HepG2 (cell line): ENCODE data around the gene PPP1R9B. TPM values are rescaled to one million over a fixed set of nuclear protein-coding genes. Genes with fewer than 3 reads are reported as not detected.

Experiments
- ATAC-seq: fragments of 200-7000 bp; cut with Tn5 transposase; 3 replicates; pipeline ENCODE4 v1.9.1; 2020; ENCODE audit warnings: mild to moderate bottlenecking, moderate library complexity
- BruUV-seq: library from RNA; stranded (reverse); fragments of 400-500 nt; replicated peaks from 2 replicates; lab custom pipeline; 2021; lab: Mats Ljungman, UMichigan
- CTCF ChIA-PET: fragments of 300-600 bp; formaldehyde crosslinking; extraction: SDS; loops from one replicate; lab custom pipeline; 2021; ENCODE audit warnings: low total read pairs, inconsistent platforms, low intra/inter-chr PET ratio; lab: Yijun Ruan, JAX
- POLR2A ChIA-PET: fragments of 350-600 bp; sonication (Branson Sonifier 250); formaldehyde crosslinking; loops from one replicate; lab custom pipeline; 2020; ENCODE audit warnings: antibody characterized with exemption, inconsistent platforms; lab: Yijun Ruan, JAX
- DNase-seq: peaks from one replicate; pipeline ENCODE4 v3.0.0-alpha.2; 2015; ENCODE audit warnings: low spot score
- FAIRE-seq: peaks from 3 replicates; lab custom pipeline; 2011; peaks lifted over from hg19 to GRCh38; lab: Jason Lieb, UNC
- H2AFZ ChIP-seq: one replicate; pipeline ENCODE4 v1.6.1; 2011; ENCODE audit warnings: low read length, inconsistent platforms
- H3K27ac ChIP-seq: fragments of 300-600 bp; 3 replicates; pipeline ENCODE4 v1.8.0; 2011; ENCODE audit warnings: mixed run types, mild to moderate bottlenecking, mixed read lengths, low read length, inconsistent platforms; ENCODE audit not compliant: insufficient read depth; ENCODE audit errors: extremely low read length
- H3K27me3 ChIP-seq, 2 experiments: fragments of 200-600 bp in 1 of 2; 2 replicates in 1 of 2; 3 replicates in 1 of 2; pipeline versions ENCODE4 v1.6.0 to v1.8.0; 2011; ENCODE audit warnings: low read length in 2 of 2, mild to moderate bottlenecking in 2 of 2, moderate library complexity in 2 of 2, inconsistent platforms in 1 of 2; ENCODE audit not compliant: insufficient read depth in 2 of 2, control insufficient read depth in 1 of 2
- H3K36me3 ChIP-seq, 2 experiments: fragments of 200-600 bp in 1 of 2; replicated peaks in 1 of 2; 2 replicates in 1 of 2; 3 replicates in 1 of 2; pipeline versions ENCODE4 v1.5.1 to v1.8.0; 2011; ENCODE audit warnings: low read length in 2 of 2, inconsistent platforms in 1 of 2; ENCODE audit not compliant: insufficient read depth in 2 of 2, control insufficient read depth in 1 of 2
- H3K4me1 ChIP-seq: 2 replicates; pipeline ENCODE4 v1.5.1; 2012; ENCODE audit warnings: low read length, inconsistent platforms; ENCODE audit not compliant: insufficient read depth
- H3K4me2 ChIP-seq: 2 replicates; pipeline ENCODE4 v1.6.0; 2011; ENCODE audit warnings: low read depth, low read length, inconsistent platforms
- H3K4me3 ChIP-seq, 3 experiments: fragments of 200-600 bp in 1 of 3; sonication (generic), shearing (Covaris generic) in 1 of 3; replicated peaks in 1 of 3; 2 replicates each; pipeline ENCODE4 v1.5.1; 2011 to 2016; ENCODE audit warnings: low read length in 3 of 3, inconsistent platforms in 2 of 3, low read depth in 2 of 3, mild to moderate bottlenecking in 2 of 3, control low read depth in 1 of 3, mixed read lengths in 1 of 3; ENCODE audit not compliant: insufficient read depth in 1 of 3
- H3K79me2 ChIP-seq: one replicate; pipeline ENCODE4 v1.6.1; 2011; ENCODE audit warnings: low read length, inconsistent platforms; ENCODE audit not compliant: insufficient read depth
- H3K9ac ChIP-seq: 2 replicates; pipeline ENCODE4 v1.6.0; 2011; ENCODE audit warnings: mild to moderate bottlenecking, low read depth, low read length, inconsistent platforms; ENCODE audit not compliant: insufficient read depth
- H3K9me3 ChIP-seq: 2 replicates; pipeline ENCODE4 v1.5.1; 2012; ENCODE audit warnings: mild to moderate bottlenecking, low read length
- H4K20me1 ChIP-seq: 2 replicates; pipeline ENCODE4 v1.6.0; 2011; ENCODE audit warnings: inconsistent platforms, mild to moderate bottlenecking, low read length, moderate library complexity; ENCODE audit not compliant: insufficient read depth
- ETV6 ChIP-seq: sonication (generic); formaldehyde crosslinking; conservative IDR thresholded peaks from 2 replicates; pipeline ENCODE4 v1.4.0; 2020; ENCODE audit warnings: missing genetic modification reagents
- FOXP4 ChIP-seq: sonication (generic); formaldehyde crosslinking; IDR thresholded peaks from 2 replicates; pipeline ENCODE4 v1.4.0; 2020; ENCODE audit warnings: missing genetic modification reagents
- KDM4B ChIP-seq: sonication (generic); formaldehyde crosslinking; IDR thresholded peaks from 2 replicates; pipeline ENCODE4 v1.4.0; 2020; ENCODE audit warnings: missing genetic modification reagents
- MLXIP ChIP-seq: sonication (generic); formaldehyde crosslinking; IDR thresholded peaks from 2 replicates; pipeline ENCODE4 v1.9.0; 2021; ENCODE audit warnings: missing genetic modification reagents, borderline replicate concordance
- PBX2 ChIP-seq: IDR thresholded peaks from 2 replicates; pipeline ENCODE4 v1.6.1; 2016; ENCODE audit warnings: control low read depth
- SMAD3 ChIP-seq: sonication (generic); formaldehyde crosslinking; IDR thresholded peaks from 2 replicates; pipeline ENCODE4 v1.4.0; 2020; ENCODE audit warnings: missing genetic modification reagents
- U2AF2 ChIP-seq: fragments of 200-400 bp; formaldehyde crosslinking; IDR thresholded peaks from 2 replicates; pipeline ENCODE4 v1.6.1; 2017; ENCODE audit warnings: low read depth, mild to moderate bottlenecking, low read length
- ZBTB26 ChIP-seq: IDR thresholded peaks from 2 replicates; pipeline ENCODE4 v1.6.1; 2016; ENCODE audit warnings: missing compliant biosample characterization, missing genetic modification reagents, borderline replicate concordance
- ZNF160 ChIP-seq: sonication (generic); formaldehyde crosslinking; IDR thresholded peaks from 2 replicates; pipeline ENCODE4 v1.8.0; 2022; ENCODE audit warnings: mild to moderate bottlenecking, inconsistent platforms, missing genetic modification reagents
- ZNF572 ChIP-seq: sonication (generic); formaldehyde crosslinking; IDR thresholded peaks from 2 replicates; pipeline ENCODE4 v1.5.1; 2020; ENCODE audit warnings: mild to moderate bottlenecking, missing genetic modification reagents
- ZNF629 ChIP-seq: sonication (generic); formaldehyde crosslinking; conservative IDR thresholded peaks from 2 replicates; pipeline ENCODE4 v1.5.0; 2020; ENCODE audit warnings: missing genetic modification reagents
- ZSCAN9 ChIP-seq: IDR thresholded peaks from 2 replicates; pipeline ENCODE4 v1.6.1; 2016; ENCODE audit warnings: borderline replicate concordance
- WGBS: methylation state at CpG from one replicate; pipeline ENCODE4 v1.1.6; 2017; ENCODE audit warnings: low lambda C conversion rate; 5-methylcytosine and 5-hydroxymethylcytosine counted together
- in situ Hi-C: cut with HindIII; loops from 2 replicates; pipeline ENCODE4 v1.10.0; 2017; ENCODE audit warnings: low pct_unique_long_range_greater_than_20kb; ENCODE audit not compliant: extremely low pct_ligation_motif_present
- intact Hi-C: fragments of 100-400 bp; cut with micrococcal nuclease; formaldehyde crosslinking; loops from one replicate; pipeline ENCODE4 v1.10.0; 2022; ENCODE audit not compliant: unreplicated experiment
- polyA plus RNA-seq, 8 experiments: library from polyadenylated mRNA; depleted of rRNA in 3 of 8; stranded (reverse) in 7 of 8; unstranded in 1 of 8; fragments of >200 nt; fragmentation: Illumina TruSeq in 4 of 8; extraction: Trizol in 4 of 8; gene quantifications; 2 replicates each; pipeline versions ENCODE4 v1.2.1 to v1.2.3, GENCODE V29; 2011 to 2016; ENCODE audit warnings: low read depth in 4 of 8, missing spikeins in 1 of 8, mixed read lengths in 1 of 8; ENCODE audit not compliant: insufficient read depth in 1 of 8
- total RNA-seq, 5 experiments: library from RNA; depleted of rRNA; stranded (reverse); fragments of >200 nt; fragmentation: Illumina TruSeq; extraction: Trizol; gene quantifications; 2 replicates each; pipeline ENCODE4 v1.2.3, GENCODE V29; 2016; ENCODE audit warnings: low read depth in 1 of 5
- TF ChIP-seq, protein P1 (sequence below): sonication (generic); formaldehyde crosslinking; IDR thresholded peaks from 2 replicates; pipeline ENCODE4 v1.8.0; 2022; ENCODE audit warnings: mild to moderate bottlenecking, missing genetic modification reagents
- TF ChIP-seq, protein P2 (sequence below): sonication (generic); formaldehyde crosslinking; IDR thresholded peaks from 2 replicates; pipeline ENCODE4 v1.5.1; 2020; ENCODE audit warnings: mild to moderate bottlenecking, missing genetic modification reagents, borderline replicate concordance

The PPP1R9B gene
- total and polyA plus RNA-seq, 2 of the 13 experiments (the other 11 are each of a cell fraction or from before 2014, with no cell fraction given) = 9.4 to 15.8 TPM

GRCh38 chr17:50166518-50167181, 16.2 kb upstream of the PPP1R9B start:
- no TSS peak for BruUV-seq
- ChIA-PET POLR2A (interaction anchor here (1.2 kb wide), 1 partner anchor 15 kb away, joined by 3 read pairs; no protein-coding TSS in a partner anchor), CTCF (interaction anchor here (4.0 kb wide), 1 partner anchor 31 kb away, joined by 36 read pairs; no protein-coding TSS in a partner anchor)
- in situ Hi-C loops = no loop called here
- H3K9me3 ChIP-seq = no peaks in the 10 kb centered on the region
- H3K27ac ChIP-seq = no peak overlapping the region
- H3K9ac ChIP-seq = no peak overlapping the region
- H2AFZ ChIP-seq = no peak overlapping the region
- WGBS = 11% methylated on average over 7 of the region's 7 CpGs
- no peaks in the 10 kb centered on the region for H4K20me1 ChIP-seq
- DNase-seq (no peak), FAIRE-seq (no peak), ATAC-seq (no peak)
- peaks cover 11% of the 10 kb centered on the region for H3K4me1 ChIP-seq
- H3K27me3 ChIP-seq = peaks cover 11 to 57% of the 10 kb centered on the region in 2 experiments; a peak in 3 of 5 replicates
- H3K79me2 ChIP-seq = no peaks in the 10 kb centered on the region
- intact Hi-C loops = no loop called here
- H3K36me3 ChIP-seq = no peaks in the 10 kb centered on the region
- H3K4me2 ChIP-seq = no peak overlapping the region
- H3K4me3 ChIP-seq = no peak overlapping the region
- no peak for TF ChIP-seq ZNF629 (CRISPR knock-in tag)
- no peak for TF ChIP-seq U2AF2
- TF ChIP-seq SMAD3 (CRISPR knock-in tag) = no peak
- no peak for TF ChIP-seq ZSCAN9 (CRISPR knock-in tag)
- TF ChIP-seq, protein P1, sequence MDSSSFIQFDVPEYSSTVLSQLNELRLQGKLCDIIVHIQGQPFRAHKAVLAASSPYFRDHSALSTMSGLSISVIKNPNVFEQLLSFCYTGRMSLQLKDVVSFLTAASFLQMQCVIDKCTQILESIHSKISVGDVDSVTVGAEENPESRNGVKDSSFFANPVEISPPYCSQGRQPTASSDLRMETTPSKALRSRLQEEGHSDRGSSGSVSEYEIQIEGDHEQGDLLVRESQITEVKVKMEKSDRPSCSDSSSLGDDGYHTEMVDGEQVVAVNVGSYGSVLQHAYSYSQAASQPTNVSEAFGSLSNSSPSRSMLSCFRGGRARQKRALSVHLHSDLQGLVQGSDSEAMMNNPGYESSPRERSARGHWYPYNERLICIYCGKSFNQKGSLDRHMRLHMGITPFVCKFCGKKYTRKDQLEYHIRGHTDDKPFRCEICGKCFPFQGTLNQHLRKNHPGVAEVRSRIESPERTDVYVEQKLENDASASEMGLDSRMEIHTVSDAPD (CRISPR knock-in tag) = no peak
- no peak for TF ChIP-seq ZBTB26 (CRISPR knock-in tag)
- TF ChIP-seq, protein P2, sequence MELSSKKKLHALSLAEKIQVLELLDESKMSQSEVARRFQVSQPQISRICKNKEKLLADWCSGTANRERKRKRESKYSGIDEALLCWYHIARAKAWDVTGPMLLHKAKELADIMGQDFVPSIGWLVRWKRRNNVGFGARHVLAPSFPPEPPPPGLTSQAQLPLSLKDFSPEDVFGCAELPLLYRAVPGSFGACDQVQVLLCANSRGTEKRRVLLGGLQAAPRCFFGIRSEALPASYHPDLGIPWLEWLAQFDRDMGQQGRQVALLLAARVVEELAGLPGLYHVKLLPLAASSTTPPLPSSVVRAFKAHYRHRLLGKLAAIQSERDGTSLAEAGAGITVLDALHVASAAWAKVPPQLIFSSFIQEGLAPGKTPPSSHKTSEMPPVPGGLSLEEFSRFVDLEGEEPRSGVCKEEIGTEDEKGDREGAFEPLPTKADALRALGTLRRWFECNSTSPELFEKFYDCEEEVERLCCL (CRISPR knock-in tag) = no peak
- no peak for TF ChIP-seq MLXIP (CRISPR knock-in tag)
- TF ChIP-seq ZNF160 (CRISPR knock-in tag) = no peak
- TF ChIP-seq PBX2 = no peak
- no peak for TF ChIP-seq ETV6 (CRISPR knock-in tag)
- TF ChIP-seq ZNF572 (CRISPR knock-in tag) = no peak
- no peak for TF ChIP-seq FOXP4
- no peak for TF ChIP-seq KDM4B (CRISPR knock-in tag)
